Astrocyte (in vitro differentiated cells and primary cell): ENCODE measurements around the gene TMEM256. TPM values are rescaled to one million over a fixed set of nuclear protein-coding genes. Genes with fewer than 3 reads are reported as not detected.

Experiments
- DNase-seq: peaks from one replicate; pipeline ENCODE4 v3.0.0-alpha.2; 2010; ENCODE audit warnings: low read depth
- FAIRE-seq: peaks from 2 replicates; lab custom pipeline; 2011; peaks lifted over from hg19 to GRCh38; lab: Jason Lieb, UNC
- H2AFZ ChIP-seq: 2 replicates; pipeline ENCODE4 v1.6.0; 2012; ENCODE audit warnings: low read depth, low read length, inconsistent platforms
- H3K27ac ChIP-seq: 2 replicates; pipeline ENCODE4 v1.5.1; 2011; ENCODE audit warnings: low read depth, low read length, inconsistent platforms
- H3K27me3 ChIP-seq: 2 replicates; pipeline ENCODE4 v1.6.0; 2011; ENCODE audit warnings: low read length, inconsistent platforms; ENCODE audit not compliant: insufficient read depth
- H3K36me3 ChIP-seq: 2 replicates; pipeline ENCODE4 v1.5.1; 2011; ENCODE audit warnings: low read length, inconsistent platforms; ENCODE audit not compliant: insufficient read depth
- H3K4me1 ChIP-seq: 2 replicates; pipeline ENCODE4 v1.5.1; 2011; ENCODE audit warnings: low read length, inconsistent platforms; ENCODE audit not compliant: insufficient read depth
- H3K4me2 ChIP-seq: 2 replicates; pipeline ENCODE4 v1.6.0; 2012; ENCODE audit warnings: low read length, inconsistent platforms
- H3K4me3 ChIP-seq: 2 replicates; pipeline ENCODE4 v1.5.1; 2011; ENCODE audit warnings: low read depth, mild to moderate bottlenecking, low read length, inconsistent platforms; ENCODE audit not compliant: insufficient read depth
- H3K79me2 ChIP-seq: 2 replicates; pipeline ENCODE4 v1.6.0; 2012; ENCODE audit warnings: mild to moderate bottlenecking, low read length, inconsistent platforms; ENCODE audit not compliant: insufficient read depth
- H3K9ac ChIP-seq: 2 replicates; pipeline ENCODE4 v1.6.0; 2012; ENCODE audit warnings: mild to moderate bottlenecking, low read length, inconsistent platforms
- H3K9me3 ChIP-seq: 2 replicates; pipeline ENCODE4 v1.5.1; 2012; ENCODE audit warnings: low read depth, mild to moderate bottlenecking, low read length, inconsistent platforms; ENCODE audit not compliant: insufficient read depth
- H4K20me1 ChIP-seq: 2 replicates; pipeline ENCODE4 v1.6.0; 2012; ENCODE audit warnings: low read length, inconsistent platforms; ENCODE audit not compliant: insufficient read depth
- H3K27ac Mint-ChIP-seq: one replicate; pipeline ENCODE4 v1.8.0; 2021; ENCODE audit warnings: mild to moderate bottlenecking, mixed read lengths; ENCODE audit not compliant: unreplicated experiment
- H3K27me3 Mint-ChIP-seq: one replicate; pipeline ENCODE4 v1.8.0; 2021; ENCODE audit warnings: low read depth, mixed read lengths; ENCODE audit not compliant: unreplicated experiment
- H3K36me3 Mint-ChIP-seq: one replicate; pipeline ENCODE4 v1.8.0; 2021; ENCODE audit warnings: low read depth, mixed read lengths; ENCODE audit not compliant: unreplicated experiment
- H3K4me1 Mint-ChIP-seq: one replicate; pipeline ENCODE4 v1.8.0; 2021; ENCODE audit warnings: low read depth, mixed read lengths; ENCODE audit not compliant: unreplicated experiment
- H3K4me3 Mint-ChIP-seq: one replicate; pipeline ENCODE4 v1.8.0; 2021; ENCODE audit warnings: mild to moderate bottlenecking, moderate library complexity, mixed read lengths; ENCODE audit not compliant: unreplicated experiment
- H3K9me3 Mint-ChIP-seq: one replicate; pipeline ENCODE4 v1.8.0; 2021; ENCODE audit warnings: mild to moderate bottlenecking, mixed read lengths; ENCODE audit not compliant: unreplicated experiment
- EZH2 ChIP-seq: IDR thresholded peaks from 2 replicates; pipeline ENCODE4 v1.6.1; 2012; ENCODE audit warnings: mild to moderate bottlenecking, low read length, inconsistent platforms; ENCODE audit not compliant: insufficient read depth
- total RNA-seq: library from RNA; stranded (reverse); gene quantifications from 2 replicates; pipeline ENCODE4 v1.2.1, GENCODE V29; 2021
- TF ChIP-seq, protein P1 (sequence below): IDR thresholded peaks from 2 replicates; pipeline ENCODE4 v1.5.1; 2011; ENCODE audit warnings: low read depth, mild to moderate bottlenecking, inconsistent platforms, low read length, moderate library complexity; ENCODE audit not compliant: insufficient read depth

TMEM256 gene
- total RNA-seq, 1 donor from 2014 or later = 45.7 TPM

GRCh38 chr17:7393613-7394451 is 10.1 kb downstream of the TMEM256 start:
- Histone ChIP-seq H2AFZ (peak overlapping the region; percentile 71), H3K36me3 (peaks cover 20% of the 10 kb centered on the region), H3K4me2 (peak overlapping the region; percentile 99), H3K27ac (peak overlapping the region; percentile 81), H3K4me3 (peak overlapping the region; percentile 86), H4K20me1 (peaks cover 27% of the 10 kb centered on the region), H3K9ac (peak overlapping the region; percentile 90), H3K27me3 (no peaks in the 10 kb centered on the region), H3K79me2 (peaks cover 23% of the 10 kb centered on the region), H3K4me1 (peaks cover 13% of the 10 kb centered on the region), H3K9me3 (no peaks in the 10 kb centered on the region)
- no peaks in the 10 kb centered on the region for H3K27me3 Mint-ChIP-seq
- H3K36me3 Mint-ChIP-seq = peaks cover 14% of the 10 kb centered on the region
- H3K4me3 Mint-ChIP-seq = peak overlapping the region; percentile 92
- H3K9me3 Mint-ChIP-seq = no peaks in the 10 kb centered on the region
- peaks cover 5% of the 10 kb centered on the region for H3K4me1 Mint-ChIP-seq
- FAIRE-seq (no peak), DNase-seq (no peak)
- TF ChIP-seq, protein P1, sequence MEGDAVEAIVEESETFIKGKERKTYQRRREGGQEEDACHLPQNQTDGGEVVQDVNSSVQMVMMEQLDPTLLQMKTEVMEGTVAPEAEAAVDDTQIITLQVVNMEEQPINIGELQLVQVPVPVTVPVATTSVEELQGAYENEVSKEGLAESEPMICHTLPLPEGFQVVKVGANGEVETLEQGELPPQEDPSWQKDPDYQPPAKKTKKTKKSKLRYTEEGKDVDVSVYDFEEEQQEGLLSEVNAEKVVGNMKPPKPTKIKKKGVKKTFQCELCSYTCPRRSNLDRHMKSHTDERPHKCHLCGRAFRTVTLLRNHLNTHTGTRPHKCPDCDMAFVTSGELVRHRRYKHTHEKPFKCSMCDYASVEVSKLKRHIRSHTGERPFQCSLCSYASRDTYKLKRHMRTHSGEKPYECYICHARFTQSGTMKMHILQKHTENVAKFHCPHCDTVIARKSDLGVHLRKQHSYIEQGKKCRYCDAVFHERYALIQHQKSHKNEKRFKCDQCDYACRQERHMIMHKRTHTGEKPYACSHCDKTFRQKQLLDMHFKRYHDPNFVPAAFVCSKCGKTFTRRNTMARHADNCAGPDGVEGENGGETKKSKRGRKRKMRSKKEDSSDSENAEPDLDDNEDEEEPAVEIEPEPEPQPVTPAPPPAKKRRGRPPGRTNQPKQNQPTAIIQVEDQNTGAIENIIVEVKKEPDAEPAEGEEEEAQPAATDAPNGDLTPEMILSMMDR = no peak
- TF ChIP-seq EZH2 = no peak
- peak overlapping the region; percentile 83 for H3K27ac Mint-ChIP-seq

DNA sequence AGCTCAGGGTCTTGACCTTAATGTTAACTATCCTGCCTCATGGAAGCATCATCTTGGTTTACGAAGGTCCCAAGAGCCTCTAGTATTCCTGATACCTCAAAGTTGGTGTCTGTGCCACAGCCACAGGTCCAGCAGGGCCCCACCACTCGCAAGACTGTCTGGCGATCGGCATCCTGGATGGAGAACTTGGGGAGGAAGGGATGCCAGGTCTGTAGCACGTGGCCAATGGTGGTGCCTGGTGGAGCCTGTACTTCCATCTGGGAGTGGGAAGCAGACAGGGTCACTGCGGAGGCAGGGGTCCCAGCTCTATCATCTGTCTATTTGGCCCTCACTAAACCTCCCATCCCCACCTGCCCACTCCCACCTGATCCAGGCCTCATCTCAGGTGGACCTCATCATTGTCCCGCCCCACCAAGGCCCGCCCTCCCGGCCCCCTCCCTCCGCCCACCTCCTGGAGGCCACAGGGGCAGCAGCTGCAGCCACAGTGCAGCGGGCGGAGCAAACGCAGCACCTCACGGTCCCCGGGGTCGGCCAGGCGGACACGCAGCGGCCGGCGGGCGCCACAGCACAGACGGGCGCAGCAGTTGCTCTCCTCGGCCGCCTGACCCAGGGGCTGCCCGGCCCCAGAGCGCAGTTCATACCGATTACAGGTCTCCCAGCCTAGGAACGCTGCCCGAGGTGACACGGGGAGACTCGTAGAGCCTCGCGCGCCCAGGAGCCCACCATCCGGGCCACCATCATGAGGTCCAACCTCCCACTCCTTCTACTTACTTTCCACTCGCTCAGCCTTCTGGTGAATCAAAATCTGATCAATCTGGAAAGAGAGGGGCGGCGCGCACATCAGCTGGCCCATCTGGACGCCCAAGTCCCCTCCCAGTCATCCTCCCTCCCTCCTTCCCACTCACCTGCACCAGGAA is 10.9 kb downstream of the TMEM256 start:
- Histone ChIP-seq H3K36me3 (peaks cover 25% of the 10 kb centered on the region), H2AFZ (no peak overlapping the region), H3K4me3 (peak overlapping the region; percentile 86), H3K27ac (no peak overlapping the region), H3K79me2 (peaks cover 23% of the 10 kb centered on the region), H3K27me3 (no peaks in the 10 kb centered on the region), H3K4me2 (peak overlapping the region; percentile 99), H4K20me1 (peaks cover 36% of the 10 kb centered on the region), H3K4me1 (peaks cover 13% of the 10 kb centered on the region), H3K9ac (peak overlapping the region; percentile 90), H3K9me3 (no peaks in the 10 kb centered on the region)
- Mint-ChIP-seq H3K4me1 (peaks cover 5% of the 10 kb centered on the region), H3K27me3 (no peaks in the 10 kb centered on the region), H3K9me3 (no peaks in the 10 kb centered on the region), H3K36me3 (peaks cover 14% of the 10 kb centered on the region), H3K4me3 (peak overlapping the region; percentile 92), H3K27ac (peak overlapping the region; percentile 78)
- no peak for FAIRE-seq
- DNase-seq = no peak
- TF ChIP-seq, protein P1 = no peak
- no peak for TF ChIP-seq EZH2
